Left lung (tissue), 10 donors: ENCODE data around the gene CFD. TPM values are rescaled to one million over a fixed set of nuclear protein-coding genes. Genes with fewer than 3 reads are reported as not detected.

Source experiments
- ATAC-seq: fragments of 200-7000 bp; cut with Tn5 transposase; one replicate; pipeline ENCODE4 v1.9.1; 2020; ENCODE audit warnings: moderate library complexity
- DNase-seq, 4 donors: peaks; one replicate each; pipeline ENCODE4 v3.0.0-alpha.2; 2013 to 2020
- H3K27ac ChIP-seq, 2 donors: fragments of 200-600 bp; sonication (generic) in 1 of 2; one replicate each; pipeline versions ENCODE4 v1.5.0 to v1.8.0; 2020 to 2021
- H3K27me3 ChIP-seq, 2 donors: fragments of 200-600 bp; sonication (generic) in 1 of 2; one replicate each; pipeline versions ENCODE4 v1.5.0 to v1.8.0; 2020 to 2021
- H3K36me3 ChIP-seq, 2 donors: fragments of 200-600 bp; sonication (generic) in 1 of 2; one replicate each; pipeline versions ENCODE4 v1.5.0 to v1.8.0; 2020 to 2021
- H3K4me1 ChIP-seq, 2 donors: fragments of 200-600 bp; one replicate each; pipeline ENCODE4 v1.8.0; 2021
- H3K4me3 ChIP-seq, 2 donors: fragments of 200-600 bp; sonication (generic) in 1 of 2; one replicate each; pipeline versions ENCODE4 v1.5.0 to v1.8.0; 2020 to 2021; ENCODE audit warnings: mild to moderate bottlenecking in 1 of 2
- H3K9me3 ChIP-seq, 2 donors: fragments of 200-600 bp; sonication (generic) in 1 of 2; one replicate each; pipeline versions ENCODE4 v1.5.0 to v1.8.0; 2020 to 2021
- CTCF ChIP-seq, 2 donors: fragments of 200-600 bp; sonication (generic) in 1 of 2; IDR thresholded peaks; one replicate each; pipeline versions ENCODE4 v1.5.0 to v1.8.0; 2021; ENCODE audit warnings: antibody characterized with exemption in 2 of 2
- intact Hi-C, 2 donors: fragments of 100-400 bp; cut with DNase I; formaldehyde crosslinking; loops; one replicate each; pipeline versions ENCODE4 v1.11.2 to v1.14.2; 2022
- polyA plus RNA-seq, 6 donors: library from polyadenylated mRNA; unstranded; fragments of 120-200 nt; gene quantifications; one replicate each; pipeline ENCODE4 v1.2.1, GENCODE V29; 2013; ENCODE audit not compliant: insufficient read length in 6 of 6
- total RNA-seq, 2 donors: library from RNA; stranded (reverse); fragmentation: NEBNext Ultra II Directional; extraction: Animal tissue kit (Norgen Biotek cat#: 25700); gene quantifications; one replicate each; pipeline ENCODE4 v1.2.1, GENCODE V29; 2021
- donor health status: DM: no; HTN: yes; CAD: no.
- donor health status: DM: no; HTN: no; CAD: no.

Gene CFD
- total and polyA plus RNA-seq, 8 donors = 4.9 to 85.3 (median 10.5) TPM

- peaks cover 0 to 47% of the 10 kb centered on the region in 2 donors for H3K36me3 ChIP-seq
- H3K9me3 ChIP-seq = no peaks in the 10 kb centered on the region
- no peak for DNase-seq
- ATAC-seq = no peak
- peak overlapping the region; percentile 90 to 95 for H3K27ac ChIP-seq
- H3K4me3 ChIP-seq = peak overlapping the region; percentile 72 to 76
- intact Hi-C loops = no loop called here
- no peak for TF ChIP-seq CTCF (IDR thresholded peaks at IDR 0.05)
- H3K4me1 ChIP-seq = peaks cover 0 to 14% of the 10 kb centered on the region in 2 donors
- H3K27me3 ChIP-seq = no peaks in the 10 kb centered on the region
Observed at GRCh38 chr19:892243-892893, 32.9 kb downstream of the CFD start.

- H3K4me3 ChIP-seq = peak within 1 kb of the TSS; percentile 72 to 76
- TF ChIP-seq CTCF (IDR thresholded peaks at IDR 0.05) = peak in 1 of 2 donors; percentile 16
- H3K27ac ChIP-seq = peak within 1 kb of the TSS; percentile 90 to 95
- DNase-seq (peak; percentile 93 to 97 (median 96)), ATAC-seq (peak; percentile 98)
- no peaks in the 10 kb centered on the region for H3K27me3 ChIP-seq
- intact Hi-C loops = no loop called here
- H3K4me1 ChIP-seq = peaks cover 0 to 14% of the 10 kb centered on the region in 2 donors
- no peaks in the 10 kb centered on the region for H3K9me3 ChIP-seq
- H3K36me3 ChIP-seq = peaks cover 0 to 47% of the 10 kb centered on the region in 2 donors
Observed at GRCh38 chr19:892894-893689, 33.6 kb downstream of the CFD start, which contains the start of the genes MED16 and RNU6-9. Gene MED16, minus strand, starts transcription at chr19:893187. Its CDS starts 2,056 bp downstream, at chr19:891131. Gene RNU6-9, plus strand, starts transcription at chr19:893484.

- TF ChIP-seq CTCF (IDR thresholded peaks at IDR 0.05) = no peak
- peaks cover 0 to 45% of the 10 kb centered on the region in 2 donors for H3K36me3 ChIP-seq
- no peak overlapping the region for H3K4me3 ChIP-seq
- no peaks in the 10 kb centered on the region for H3K27me3 ChIP-seq
- no peaks in the 10 kb centered on the region for H3K9me3 ChIP-seq
- no peak overlapping the region for H3K27ac ChIP-seq
- no peak for ATAC-seq
- intact Hi-C loops = no loop called here
- peaks cover 0 to 20% of the 10 kb centered on the region in 2 donors for H3K4me1 ChIP-seq
- no peak for DNase-seq
Observed at GRCh38 chr19:896434-896833, 37.0 kb downstream of the CFD start.

GRCh38 chr19:896999-897398, 37.5 kb downstream of the CFD start:
- Histone ChIP-seq H3K27me3 (no peaks in the 10 kb centered on the region), H3K4me3 (no peak overlapping the region), H3K9me3 (no peaks in the 10 kb centered on the region), H3K36me3 (peaks cover 0 to 51% of the 10 kb centered on the region in 2 donors), H3K27ac (no peak overlapping the region), H3K4me1 (peaks cover 0 to 18% of the 10 kb centered on the region in 2 donors)
- DNase-seq = no peak
- no peak for TF ChIP-seq CTCF (IDR thresholded peaks at IDR 0.05)
- intact Hi-C loops = no loop called here
- no peak for ATAC-seq

- intact Hi-C loops = no loop called here
- Histone ChIP-seq H3K27me3 (no peaks in the 10 kb centered on the region), H3K36me3 (peaks cover 0 to 56% of the 10 kb centered on the region in 2 donors), H3K9me3 (no peaks in the 10 kb centered on the region), H3K27ac (no peak overlapping the region), H3K4me1 (peaks cover 0 to 15% of the 10 kb centered on the region in 2 donors), H3K4me3 (no peak overlapping the region)
- DNase-seq = no peak
- TF ChIP-seq CTCF (IDR thresholded peaks at IDR 0.05) = no peak
- ATAC-seq = no peak
Observed at GRCh38 chr19:897442-898039, 38.1 kb downstream of the CFD start.
